PC-3 (cell line): ENCODE results near the gene FRMD6. TPM values are rescaled to one million over a fixed set of nuclear protein-coding genes. Genes with fewer than 3 reads are reported as not detected.
A peak's percentile ranks its signal among the peaks of the same experiment; 100 is the strongest.

Experiments
- ATAC-seq: fragments of 200-7000 bp; cut with Tn5 transposase; 2 replicates; pipeline ENCODE4 v1.9.1; 2020; ENCODE audit warnings: mild to moderate bottlenecking, moderate library complexity
- BruUV-seq: library from RNA; stranded (reverse); fragments of 400-500 nt; replicated peaks from 2 replicates; lab custom pipeline; 2021; lab: Mats Ljungman, UMichigan
- CTCF ChIA-PET: fragments of 300-600 bp; sonication (Branson Sonifier 250); formaldehyde crosslinking; loops from one replicate; lab custom pipeline; 2022; ENCODE audit warnings: antibody characterized with exemption; lab: Charles Lee
- POLR2A ChIA-PET: fragments of 300-600 bp; sonication (Branson Sonifier 250); formaldehyde crosslinking; loops from one replicate; lab custom pipeline; 2022; ENCODE audit warnings: antibody characterized with exemption; ENCODE audit not compliant: unreplicated experiment; lab: Charles Lee
- DNase-seq: peaks from one replicate; pipeline ENCODE4 v3.0.0-alpha.2; 2015
- H2AFZ ChIP-seq: fragments of 300-600 bp; sonication (generic); 2 replicates; pipeline ENCODE4 v1.6.0; 2016; ENCODE audit warnings: antibody characterized with exemption, low read length
- H3F3A ChIP-seq: fragments of 300-600 bp; sonication (generic); one replicate; pipeline ENCODE4 v1.6.0; 2017; ENCODE audit warnings: antibody characterized with exemption, low read length, control low read depth, mild to moderate bottlenecking; ENCODE audit not compliant: unreplicated experiment
- H3K27ac ChIP-seq: fragments of 300-600 bp; sonication (generic); 2 replicates; pipeline ENCODE4 v1.5.1; 2016; ENCODE audit warnings: mild to moderate bottlenecking, low read length
- H3K27me3 ChIP-seq: fragments of 300-600 bp; sonication (generic); 2 replicates; pipeline ENCODE4 v1.6.1; 2016; ENCODE audit warnings: low read length, mixed read lengths
- H3K36me3 ChIP-seq: fragments of 300-600 bp; sonication (generic); 2 replicates; pipeline ENCODE4 v1.6.1; 2016; ENCODE audit warnings: low read depth, mixed run types, low read length, mixed read lengths
- H3K4me1 ChIP-seq: fragments of 300-600 bp; sonication (generic); 2 replicates; pipeline ENCODE4 v1.5.1; 2016; ENCODE audit warnings: low read length; ENCODE audit not compliant: insufficient read depth
- H3K4me2 ChIP-seq: fragments of 300-600 bp; sonication (generic); 2 replicates; pipeline ENCODE4 v1.6.0; 2016; ENCODE audit warnings: low read length
- H3K4me3 ChIP-seq: fragments of 300-600 bp; sonication (generic); 2 replicates; pipeline ENCODE4 v1.5.1; 2016; ENCODE audit warnings: mild to moderate bottlenecking, low read length, mixed read lengths
- H3K79me2 ChIP-seq: fragments of 300-600 bp; sonication (generic); 2 replicates; pipeline ENCODE4 v1.6.1; 2017; ENCODE audit warnings: low read length, mixed read lengths
- H3K9ac ChIP-seq: fragments of 300-600 bp; sonication (generic); 2 replicates; pipeline ENCODE4 v1.6.0; 2016; ENCODE audit warnings: mild to moderate bottlenecking, low read length
- H3K9me2 ChIP-seq: fragments of 300-600 bp; sonication (generic); replicated peaks from 2 replicates; pipeline ENCODE4 v1.6.1; 2016; ENCODE audit warnings: mixed run types, low read length, mixed read lengths
- H3K9me3 ChIP-seq: fragments of 300-600 bp; sonication (generic); 2 replicates; pipeline ENCODE4 v1.6.1; 2016; ENCODE audit warnings: low read length, mixed read lengths
- H4K20me1 ChIP-seq: fragments of 300-600 bp; sonication (generic); 2 replicates; pipeline ENCODE4 v1.6.1; 2016; ENCODE audit warnings: low read length, mixed read lengths
- EZH2 ChIP-seq: fragments of 300-600 bp; sonication (generic); IDR thresholded peaks from one replicate; pipeline ENCODE4 v1.6.1; 2017; ENCODE audit warnings: antibody characterized with exemption, mild to moderate bottlenecking, low read length; ENCODE audit not compliant: unreplicated experiment
- EZH2phosphoT487 ChIP-seq: fragments of 300-600 bp; sonication (generic); IDR thresholded peaks from 2 replicates; pipeline ENCODE4 v1.6.1; 2018; ENCODE audit warnings: mild to moderate bottlenecking, antibody characterized with exemption, low read length, borderline replicate concordance
- intact Hi-C: fragments of 100-400 bp; cut with micrococcal nuclease; formaldehyde crosslinking; loops from 2 replicates; pipeline ENCODE4 v1.9.0; 2023
- total RNA-seq: library from RNA; depleted of rRNA; stranded (reverse); fragments of >200 nt; gene quantifications from 2 replicates; pipeline ENCODE4 v1.2.3, GENCODE V29; 2014
- TF ChIP-seq, protein P1 (sequence below): fragments of 300-600 bp; sonication (generic); conservative IDR thresholded peaks from 2 replicates; pipeline ENCODE4 v1.5.1; 2017; ENCODE audit warnings: antibody characterized with exemption, low read depth, mild to moderate bottlenecking, low read length

Gene FRMD6
- total RNA-seq, 1 experiment from 2014 or later: 103 TPM

GRCh38 chr14:51626788-51627187 lies 24.9 kb upstream of the FRMD6 start:
- Histone ChIP-seq H3K9me2 (no peaks in the 10 kb centered on the region), H2AFZ (no peak overlapping the region), H3K27me3 (no peaks in the 10 kb centered on the region), H3K9me3 (no peaks in the 10 kb centered on the region), H3K4me1 (no peaks in the 10 kb centered on the region), H4K20me1 (no peaks in the 10 kb centered on the region), H3K27ac (no peak overlapping the region), H3K79me2 (no peaks in the 10 kb centered on the region), H3K36me3 (no peaks in the 10 kb centered on the region), H3K9ac (no peak overlapping the region), H3K4me3 (no peak overlapping the region), H3K4me2 (0 out of 2 replicates have a peak overlapping the region, but pooled peaks have one; percentile 2), H3F3A (no peaks in the 10 kb centered on the region)
- POLR2A ChIA-PET: no interaction called here
- intact Hi-C loops: no loop called here
- DNase-seq: no peak
- CTCF ChIA-PET: no interaction called here
- no peak for ATAC-seq
- TF ChIP-seq EZH2phosphoT487: no peak
- TF ChIP-seq EZH2: no peak
- TF ChIP-seq, protein P1, sequence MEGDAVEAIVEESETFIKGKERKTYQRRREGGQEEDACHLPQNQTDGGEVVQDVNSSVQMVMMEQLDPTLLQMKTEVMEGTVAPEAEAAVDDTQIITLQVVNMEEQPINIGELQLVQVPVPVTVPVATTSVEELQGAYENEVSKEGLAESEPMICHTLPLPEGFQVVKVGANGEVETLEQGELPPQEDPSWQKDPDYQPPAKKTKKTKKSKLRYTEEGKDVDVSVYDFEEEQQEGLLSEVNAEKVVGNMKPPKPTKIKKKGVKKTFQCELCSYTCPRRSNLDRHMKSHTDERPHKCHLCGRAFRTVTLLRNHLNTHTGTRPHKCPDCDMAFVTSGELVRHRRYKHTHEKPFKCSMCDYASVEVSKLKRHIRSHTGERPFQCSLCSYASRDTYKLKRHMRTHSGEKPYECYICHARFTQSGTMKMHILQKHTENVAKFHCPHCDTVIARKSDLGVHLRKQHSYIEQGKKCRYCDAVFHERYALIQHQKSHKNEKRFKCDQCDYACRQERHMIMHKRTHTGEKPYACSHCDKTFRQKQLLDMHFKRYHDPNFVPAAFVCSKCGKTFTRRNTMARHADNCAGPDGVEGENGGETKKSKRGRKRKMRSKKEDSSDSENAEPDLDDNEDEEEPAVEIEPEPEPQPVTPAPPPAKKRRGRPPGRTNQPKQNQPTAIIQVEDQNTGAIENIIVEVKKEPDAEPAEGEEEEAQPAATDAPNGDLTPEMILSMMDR: no peak
- no TSS peak for BruUV-seq

GRCh38 chr14:51627313-51627712 lies 24.4 kb upstream of the FRMD6 start:
- CTCF ChIA-PET: no interaction called here
- Histone ChIP-seq H3K27ac (no peak overlapping the region), H3K9ac (no peak overlapping the region), H3K27me3 (no peaks in the 10 kb centered on the region), H3F3A (no peaks in the 10 kb centered on the region), H3K36me3 (no peaks in the 10 kb centered on the region), H3K4me2 (no peak overlapping the region), H2AFZ (peak overlapping the region; percentile 25; the same call in 1 of the 2 replicates), H3K4me1 (no peaks in the 10 kb centered on the region), H4K20me1 (no peaks in the 10 kb centered on the region), H3K79me2 (no peaks in the 10 kb centered on the region), H3K9me2 (no peaks in the 10 kb centered on the region), H3K9me3 (no peaks in the 10 kb centered on the region), H3K4me3 (no peak overlapping the region)
- no TSS peak for BruUV-seq
- POLR2A ChIA-PET: no interaction called here
- DNase-seq (no peak), ATAC-seq (no peak)
- TF ChIP-seq EZH2phosphoT487 (no peak), EZH2 (no peak)
- TF ChIP-seq, protein P1: no peak
- intact Hi-C loops: no loop called here

DNA sequence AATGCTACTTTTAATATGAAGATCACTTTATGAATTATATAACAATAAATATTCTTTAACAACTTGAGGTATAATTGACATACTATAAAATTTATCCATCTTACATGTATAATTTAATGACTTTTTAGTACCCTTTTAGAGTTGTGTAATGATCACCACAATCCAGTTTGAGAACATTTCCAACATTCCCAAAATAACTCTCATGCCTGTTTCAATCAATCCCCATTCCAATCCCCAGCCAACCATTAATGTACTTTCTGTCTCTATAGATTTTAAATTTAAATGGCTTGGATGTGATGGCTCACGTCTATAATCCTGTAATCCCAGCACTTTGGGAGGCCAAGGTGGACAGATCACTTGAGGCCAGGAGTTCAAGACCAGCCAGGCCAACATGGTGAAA lies 23.5 kb upstream of the FRMD6 start:
- Histone ChIP-seq H3K36me3 (no peaks in the 10 kb centered on the region), H4K20me1 (no peaks in the 10 kb centered on the region), H3K79me2 (no peaks in the 10 kb centered on the region), H3K9ac (no peak overlapping the region), H3K27me3 (no peaks in the 10 kb centered on the region), H3K9me3 (no peaks in the 10 kb centered on the region), H3K4me3 (no peak overlapping the region), H3K27ac (no peak overlapping the region), H2AFZ (no peak overlapping the region), H3K4me1 (no peaks in the 10 kb centered on the region), H3K9me2 (no peaks in the 10 kb centered on the region), H3F3A (no peaks in the 10 kb centered on the region), H3K4me2 (no peak overlapping the region)
- ATAC-seq (no peak), DNase-seq (no peak)
- intact Hi-C loops: no loop called here
- POLR2A ChIA-PET: no interaction called here
- TF ChIP-seq, protein P1: no peak
- TF ChIP-seq EZH2phosphoT487 (no peak), EZH2 (no peak)
- CTCF ChIA-PET: no interaction called here
- no TSS peak for BruUV-seq
